ENCODE results near the gene SCTR.

Gene SCTR

GRCh38 chr2:119523952-119524694, at the start of gene SCTR:
TSS of gene SCTR (minus strand) at chr2:119524483. CDS start at chr2:119524226, 257 bp downstream.
- no peak within 1 kb of the TSS for H3K4me3 ChIP-seq (ENCODE audit: low read depth, low read length)
- TF ChIP-seq, protein P1, sequence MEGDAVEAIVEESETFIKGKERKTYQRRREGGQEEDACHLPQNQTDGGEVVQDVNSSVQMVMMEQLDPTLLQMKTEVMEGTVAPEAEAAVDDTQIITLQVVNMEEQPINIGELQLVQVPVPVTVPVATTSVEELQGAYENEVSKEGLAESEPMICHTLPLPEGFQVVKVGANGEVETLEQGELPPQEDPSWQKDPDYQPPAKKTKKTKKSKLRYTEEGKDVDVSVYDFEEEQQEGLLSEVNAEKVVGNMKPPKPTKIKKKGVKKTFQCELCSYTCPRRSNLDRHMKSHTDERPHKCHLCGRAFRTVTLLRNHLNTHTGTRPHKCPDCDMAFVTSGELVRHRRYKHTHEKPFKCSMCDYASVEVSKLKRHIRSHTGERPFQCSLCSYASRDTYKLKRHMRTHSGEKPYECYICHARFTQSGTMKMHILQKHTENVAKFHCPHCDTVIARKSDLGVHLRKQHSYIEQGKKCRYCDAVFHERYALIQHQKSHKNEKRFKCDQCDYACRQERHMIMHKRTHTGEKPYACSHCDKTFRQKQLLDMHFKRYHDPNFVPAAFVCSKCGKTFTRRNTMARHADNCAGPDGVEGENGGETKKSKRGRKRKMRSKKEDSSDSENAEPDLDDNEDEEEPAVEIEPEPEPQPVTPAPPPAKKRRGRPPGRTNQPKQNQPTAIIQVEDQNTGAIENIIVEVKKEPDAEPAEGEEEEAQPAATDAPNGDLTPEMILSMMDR (IDR thresholded peaks at IDR 0.05; ENCODE audit: low read depth, low read length): no peak
- DNase-seq (ENCODE audit: low read depth, low spot score): no peak
- in situ Hi-C loops (cut with HindIII; ENCODE audit: low sequenced_read_pairs): no loop called here

DNA sequence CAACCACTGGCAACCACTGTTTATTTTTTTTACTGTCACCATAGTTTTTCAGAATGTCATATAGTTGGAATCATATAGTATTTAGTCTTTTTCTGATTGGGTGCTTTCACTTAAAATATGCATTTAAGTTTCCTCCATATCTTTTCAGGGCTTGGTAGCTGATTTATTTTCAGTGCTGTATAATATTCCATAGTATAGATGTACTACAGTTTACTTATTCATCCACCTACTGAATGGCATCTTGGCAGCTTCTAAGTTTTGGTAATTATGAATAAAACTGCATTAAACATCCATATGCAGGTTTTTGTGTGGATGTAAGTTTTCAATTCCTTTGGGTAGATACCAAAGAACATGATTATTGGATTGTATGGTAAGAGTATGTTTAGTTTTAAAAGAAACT, 43.0 kb upstream of the SCTR start:
- no peak overlapping the region for H3K4me3 ChIP-seq (ENCODE audit: low read depth, low read length)
- in situ Hi-C loops (cut with HindIII; ENCODE audit: low sequenced_read_pairs): no loop called here
- no peak for DNase-seq (ENCODE audit: low read depth, low spot score)
- TF ChIP-seq, protein P1 (IDR thresholded peaks at IDR 0.05; ENCODE audit: low read depth, low read length): no peak

- TF ChIP-seq, protein P1 (IDR thresholded peaks at IDR 0.05; ENCODE audit: low read depth, low read length): no peak
- no peak for DNase-seq (ENCODE audit: low read depth, low spot score)
- H3K4me3 ChIP-seq (ENCODE audit: low read depth, low read length): no peak overlapping the region
- in situ Hi-C loops (cut with HindIII; ENCODE audit: low sequenced_read_pairs): no loop called here
Measured at GRCh38 chr2:119565481-119565880, 41.2 kb upstream of the SCTR start.

- in situ Hi-C loops (cut with HindIII; ENCODE audit: low sequenced_read_pairs): no loop called here
- TF ChIP-seq, protein P1 (IDR thresholded peaks at IDR 0.05; ENCODE audit: low read depth, low read length): no peak
- no peak overlapping the region for H3K4me3 ChIP-seq (ENCODE audit: low read depth, low read length)
- no peak for DNase-seq (ENCODE audit: low read depth, low spot score)
Measured at GRCh38 chr2:119553687-119554344, 29.5 kb upstream of the SCTR start.

DNA sequence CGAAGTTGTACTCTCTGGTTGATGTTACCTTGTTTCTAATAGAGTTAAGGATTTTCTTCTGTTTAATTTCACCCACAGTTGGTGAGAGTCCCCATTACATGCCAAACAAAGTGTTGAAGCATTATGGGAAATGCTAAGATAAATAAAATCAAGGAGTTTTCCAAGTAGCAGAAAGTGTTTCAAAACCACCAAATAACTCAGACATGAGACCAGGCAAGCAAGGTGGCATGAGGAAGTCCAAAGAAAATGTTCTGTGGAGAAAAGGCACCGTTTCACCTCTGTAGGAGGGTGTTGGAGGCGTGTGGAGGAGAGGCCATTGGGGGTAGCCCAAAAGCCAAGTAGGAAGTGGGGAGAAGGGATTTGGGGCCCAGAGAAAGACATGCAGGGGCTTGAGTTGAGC, 28.6 kb upstream of the SCTR start:
- no peak overlapping the region for H3K4me3 ChIP-seq (ENCODE audit: low read depth, low read length)
- in situ Hi-C loops (cut with HindIII; ENCODE audit: low sequenced_read_pairs): no loop called here
- TF ChIP-seq, protein P1 (IDR thresholded peaks at IDR 0.05; ENCODE audit: low read depth, low read length): no peak
- DNase-seq (ENCODE audit: low read depth, low spot score): no peak

DNA sequence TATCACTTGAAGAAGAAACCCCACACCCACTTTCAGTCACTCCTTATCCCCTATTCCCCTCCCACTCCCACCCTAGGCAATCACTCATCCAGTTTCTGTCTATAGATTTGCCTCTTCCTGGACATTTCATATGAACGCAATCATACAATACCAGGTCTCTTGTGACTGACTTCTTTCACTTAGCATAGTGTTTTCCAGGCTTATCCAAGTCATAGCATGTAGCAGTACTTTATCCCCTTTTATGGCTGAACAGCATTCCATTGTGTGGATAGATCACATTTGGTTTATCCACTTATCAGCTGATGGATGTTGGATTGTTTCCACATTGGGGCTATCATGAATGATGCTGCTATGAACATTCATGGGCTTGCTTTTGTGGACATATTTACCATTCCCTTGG, 26.6 kb upstream of the SCTR start:
- no peak overlapping the region for H3K4me3 ChIP-seq (ENCODE audit: low read depth, low read length)
- TF ChIP-seq, protein P1 (IDR thresholded peaks at IDR 0.05; ENCODE audit: low read depth, low read length): no peak
- in situ Hi-C loops (cut with HindIII; ENCODE audit: low sequenced_read_pairs): no loop called here

More for the DNA sequence above, 26.6 kb upstream of the SCTR start:
- DNase-seq (ENCODE audit: low read depth, low spot score): no peak
